ENCODE measurements around the gene CENPM. TPM values are rescaled to one million over a fixed set of nuclear protein-coding genes. Genes with fewer than 3 reads are reported as not detected.

The CENPM gene
- total RNA-seq, 1 donor from 2014 or later: 1.5 TPM

DNA sequence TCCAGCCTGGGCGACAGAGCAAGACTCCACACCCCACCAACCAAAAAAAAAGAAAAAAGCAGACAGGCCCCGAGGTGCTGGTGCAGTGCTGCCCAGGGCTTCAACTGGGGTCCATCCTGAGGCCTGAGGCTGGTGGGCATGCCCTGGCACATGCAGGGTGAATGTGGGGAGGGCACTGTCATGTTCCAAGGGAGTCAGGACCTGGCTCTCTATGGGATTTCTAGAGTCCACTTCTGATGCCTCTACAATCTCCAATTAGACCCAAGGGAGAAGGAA is 10.1 kb downstream of the CENPM start:
- DNase-seq (ENCODE audit: missing footprints) (no peak), ATAC-seq (no peak)
- intact Hi-C loops (cut with DNase I): no loop called here

DNA sequence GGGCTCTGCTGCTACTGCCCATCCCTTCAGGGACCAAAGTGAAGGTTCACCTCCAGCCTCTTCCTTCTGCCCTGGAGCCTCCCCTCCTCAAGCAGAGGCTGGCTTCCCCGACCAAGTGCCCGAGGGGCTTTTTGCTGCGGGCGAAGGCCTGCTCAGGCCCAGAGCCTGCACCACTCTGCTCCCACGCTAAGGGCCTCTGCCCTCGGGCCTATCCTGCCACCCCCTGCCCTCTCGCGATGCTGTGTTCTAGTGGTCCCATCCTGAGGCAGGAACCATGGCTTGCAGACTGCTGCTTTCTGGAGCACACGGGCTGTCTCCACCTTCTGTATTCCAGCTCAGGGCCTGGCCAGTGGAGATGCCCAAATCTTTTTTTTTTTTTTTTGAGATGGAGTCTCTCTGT is 11.4 kb downstream of the CENPM start:
- intact Hi-C loops (cut with DNase I): no loop called here
- ATAC-seq: no peak
- DNase-seq (ENCODE audit: missing footprints): no peak

DNA sequence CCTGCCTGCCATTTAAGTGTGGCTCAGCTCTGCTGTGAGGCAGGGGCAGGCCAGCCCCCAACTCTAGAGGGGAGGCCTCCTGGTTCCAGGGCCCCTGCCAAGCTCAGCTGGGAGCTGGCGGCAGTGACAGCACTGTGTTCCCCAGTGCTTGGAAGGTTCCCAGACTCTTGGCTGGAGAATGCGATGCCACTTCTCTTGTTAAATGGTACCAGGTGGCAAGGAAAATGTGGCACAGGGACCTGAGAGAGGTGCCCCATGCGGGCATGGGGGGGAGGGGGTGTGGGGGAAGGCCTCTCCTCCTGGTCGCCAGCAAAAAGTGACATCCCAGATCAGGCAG is 12.0 kb downstream of the CENPM start:
- no peak for DNase-seq (ENCODE audit: missing footprints)
- ATAC-seq: peak; percentile 76

DNA sequence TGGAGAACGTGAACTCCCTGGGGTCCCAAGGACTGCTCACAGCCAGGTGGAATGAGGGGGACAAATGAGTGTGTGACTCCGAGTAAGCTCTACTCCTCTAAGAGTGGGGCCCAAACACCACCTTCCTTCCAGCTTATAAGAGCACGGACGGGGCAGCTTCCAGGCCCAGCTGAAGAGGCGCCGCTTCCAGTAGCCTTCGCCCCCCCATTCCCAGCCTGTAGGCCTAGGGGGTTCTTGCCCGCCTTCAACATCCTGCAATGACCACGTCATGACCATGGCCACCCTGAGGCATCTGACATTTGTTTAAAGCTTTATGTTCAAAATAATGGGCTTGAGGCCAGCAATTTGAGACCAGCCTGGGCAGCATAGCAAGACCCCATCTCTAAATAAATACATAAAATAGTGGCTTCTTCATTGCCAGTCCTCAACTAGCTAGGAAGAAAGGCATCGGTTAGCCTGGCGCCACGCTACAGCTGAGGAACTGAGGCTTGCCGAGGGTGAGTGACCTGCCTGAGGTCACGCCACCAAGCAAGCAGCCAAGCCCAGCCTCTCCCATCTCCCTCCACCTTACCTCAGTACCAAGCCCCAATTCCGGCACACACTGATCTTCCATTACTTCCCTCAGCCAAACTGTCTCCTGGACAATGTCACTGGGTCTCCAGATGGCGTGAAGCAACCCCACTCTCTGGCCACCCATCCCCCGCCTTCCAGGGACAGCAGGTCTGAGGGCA is 12.5 kb downstream of the CENPM start:
- peak; percentile 43 for ATAC-seq
- DNase-seq (ENCODE audit: missing footprints): no peak
- intact Hi-C loops (cut with DNase I): no loop called here

More for the DNA sequence above, 12.0 kb downstream of the CENPM start:
- intact Hi-C loops (cut with DNase I): no loop called here

DNA sequence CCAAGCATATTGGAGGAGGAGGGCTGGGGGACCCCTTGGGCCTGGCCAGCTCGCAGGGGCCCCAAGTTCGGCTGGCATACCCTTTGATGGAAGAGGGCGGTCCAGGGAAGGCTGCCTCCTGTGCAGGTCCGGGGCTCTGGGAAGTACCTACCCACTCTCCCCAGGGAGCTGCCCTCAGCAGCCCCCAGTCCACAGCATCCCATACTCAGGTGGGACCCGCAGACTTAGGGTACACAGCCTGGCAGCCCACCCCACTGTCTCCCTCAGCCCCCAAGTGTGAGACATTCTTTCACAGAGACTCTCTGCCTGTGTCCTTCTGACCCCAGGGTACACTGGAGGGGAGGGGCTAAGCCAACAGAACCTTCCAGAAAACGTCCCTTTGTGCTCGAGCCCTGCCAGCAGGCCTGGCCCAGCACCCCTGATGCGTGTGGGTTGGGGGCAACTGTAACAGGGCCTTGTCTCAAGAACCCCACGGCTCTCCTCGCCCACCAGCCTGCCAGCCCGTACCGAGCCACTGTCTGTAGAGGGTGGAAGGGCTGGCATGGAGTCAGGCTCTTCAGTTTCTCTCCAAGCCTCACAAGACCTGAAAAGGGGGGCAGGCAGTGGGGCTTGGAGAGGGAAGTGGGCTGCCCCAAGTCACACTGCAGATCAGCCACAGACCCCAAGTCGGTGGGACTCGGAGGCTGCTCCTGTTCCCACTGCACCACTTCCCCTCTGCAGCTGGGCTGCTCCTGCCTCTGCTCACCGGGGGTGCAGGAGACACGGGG is 13.4 kb downstream of the CENPM start:
- ATAC-seq (no peak), DNase-seq (ENCODE audit: missing footprints) (no peak)
- intact Hi-C loops (cut with DNase I): no loop called here

DNA sequence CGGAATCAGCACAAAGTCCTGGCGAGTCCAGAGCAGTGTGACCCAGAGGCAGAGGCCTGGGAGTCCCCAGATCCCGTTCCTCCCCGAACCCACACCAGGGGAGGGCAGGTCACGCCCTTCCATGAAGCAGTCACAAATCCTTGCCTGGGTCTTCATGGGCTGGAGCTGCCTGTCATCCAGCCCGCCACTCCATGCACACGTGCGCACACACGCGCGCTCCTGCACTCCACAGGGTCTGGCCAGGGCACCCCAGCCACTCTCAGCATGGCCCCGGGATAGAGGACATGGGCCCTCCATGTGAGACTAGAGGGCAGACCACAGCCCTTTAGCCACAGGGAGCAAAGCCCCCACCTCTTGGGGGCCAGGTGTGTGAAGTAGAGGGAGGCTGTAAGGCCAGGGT is 14.6 kb downstream of the CENPM start:
- ATAC-seq: no peak
- DNase-seq (ENCODE audit: missing footprints): no peak
- intact Hi-C loops (cut with DNase I): no loop called here

DNA sequence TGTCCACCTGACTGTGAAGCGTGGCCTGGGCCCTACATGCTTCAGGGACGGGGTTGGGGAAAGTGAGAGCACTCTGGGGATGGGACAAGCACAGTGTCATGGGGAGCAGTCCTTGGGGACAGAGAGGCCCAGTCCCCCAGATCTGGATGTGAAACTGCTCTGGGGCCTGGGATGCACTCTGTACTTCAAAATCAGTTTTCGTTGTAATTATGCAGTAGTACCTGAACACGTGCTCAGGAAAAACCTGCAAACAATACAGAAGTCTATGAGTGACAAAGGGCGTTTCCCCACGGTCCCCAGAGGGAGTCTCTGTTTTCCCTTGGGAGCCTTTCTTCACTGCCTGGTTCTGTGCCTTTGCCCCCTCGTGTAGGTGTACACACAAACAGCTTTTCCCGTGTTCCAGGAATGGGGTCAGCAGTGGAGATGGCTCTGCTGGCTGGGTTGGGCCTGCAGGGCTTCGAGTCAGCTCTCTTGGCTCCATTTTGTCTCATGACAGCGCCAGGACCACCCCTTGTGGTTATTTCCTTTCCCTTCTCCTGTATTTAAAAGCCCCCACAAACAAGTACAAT is 15.2 kb downstream of the CENPM start:
- DNase-seq (ENCODE audit: missing footprints) (no peak), ATAC-seq (no peak)
- intact Hi-C loops (cut with DNase I): no loop called here

DNA sequence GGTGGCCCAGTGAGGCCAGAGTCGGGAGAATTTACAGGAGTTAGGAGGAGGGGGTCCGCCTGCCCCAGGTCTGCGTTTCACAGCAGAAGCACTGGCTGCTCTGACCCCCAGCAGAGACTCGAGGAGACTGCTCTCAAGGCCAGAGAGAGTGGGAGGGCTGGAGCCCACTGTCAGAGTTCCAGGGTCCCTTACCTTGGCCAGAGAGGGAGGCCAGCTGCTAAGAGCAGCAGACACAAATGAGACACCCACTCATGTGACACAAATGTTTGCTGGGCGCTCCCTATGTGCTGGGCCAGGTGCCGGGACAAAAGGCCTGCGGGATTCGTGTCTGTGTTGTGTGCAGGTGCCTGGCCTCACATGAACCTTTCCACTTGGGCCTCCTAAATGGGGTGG is 17.5 kb downstream of the CENPM start:
- DNase-seq (ENCODE audit: missing footprints): no peak
- ATAC-seq: no peak
- intact Hi-C loops (cut with DNase I): no loop called here

DNA sequence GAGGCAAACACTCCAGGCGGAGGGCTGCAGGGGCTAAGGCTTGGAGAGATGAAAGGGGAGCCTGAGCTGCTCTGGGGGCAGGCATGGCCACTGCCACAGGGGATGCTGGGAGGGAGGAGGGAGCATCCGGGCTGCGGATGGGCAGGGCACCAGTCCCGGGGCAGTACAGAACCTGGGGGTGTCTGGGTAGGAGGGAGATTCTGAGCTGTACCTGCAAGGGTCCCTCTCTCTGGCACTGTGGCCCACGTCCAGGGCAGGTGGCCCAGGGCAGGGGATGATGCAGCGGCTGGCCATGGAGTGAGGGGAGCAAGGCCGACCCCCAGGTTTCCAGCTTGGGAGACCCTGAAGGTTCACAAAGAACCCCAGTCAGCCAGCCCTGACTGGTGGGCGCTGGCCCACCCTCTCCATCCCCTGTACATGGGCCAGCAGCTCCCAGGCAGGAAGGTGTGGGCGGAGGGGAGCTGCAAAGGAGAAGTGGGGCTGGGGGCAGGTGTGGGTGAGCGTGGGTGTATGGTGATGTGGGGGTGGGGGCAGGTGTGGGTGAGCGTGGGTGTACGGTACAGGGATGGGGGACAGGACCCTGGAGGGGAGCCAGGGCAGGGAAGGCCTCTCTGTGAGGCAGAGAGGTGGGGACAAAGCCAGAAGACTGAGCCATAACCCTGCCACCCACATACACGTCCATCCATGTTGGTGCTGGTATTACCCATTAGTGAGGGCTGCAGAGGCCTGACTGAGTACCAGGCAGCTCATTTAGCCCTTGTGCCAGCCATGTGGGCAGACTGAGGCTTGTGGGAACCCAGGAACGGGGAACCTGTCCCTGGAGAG is 18.1 kb downstream of the CENPM start:
- ATAC-seq (no peak), DNase-seq (ENCODE audit: missing footprints) (no peak)
- intact Hi-C loops (cut with DNase I): no loop called here

DNA sequence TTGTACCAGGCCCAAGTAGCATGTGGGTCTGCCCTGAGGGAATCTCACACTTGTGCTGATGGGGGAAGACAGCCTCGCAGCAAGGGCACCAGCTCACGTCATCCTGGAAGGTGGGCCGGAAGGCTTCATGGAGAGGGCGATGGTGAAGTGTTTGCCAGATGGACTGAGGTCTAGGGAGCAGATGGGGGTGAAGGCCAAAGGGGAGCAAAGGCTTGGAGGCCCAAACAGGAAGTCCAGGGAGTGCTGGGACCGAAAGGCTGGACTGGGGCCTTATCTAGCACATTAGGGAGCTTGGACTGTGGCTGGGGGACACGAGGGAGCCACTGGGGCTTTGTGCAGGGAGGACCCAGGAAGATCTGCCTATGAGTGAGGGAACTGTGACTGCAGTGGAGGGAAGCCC is 19.1 kb downstream of the CENPM start:
- DNase-seq (ENCODE audit: missing footprints) (no peak), ATAC-seq (no peak)
- intact Hi-C loops (cut with DNase I): no loop called here

DNA sequence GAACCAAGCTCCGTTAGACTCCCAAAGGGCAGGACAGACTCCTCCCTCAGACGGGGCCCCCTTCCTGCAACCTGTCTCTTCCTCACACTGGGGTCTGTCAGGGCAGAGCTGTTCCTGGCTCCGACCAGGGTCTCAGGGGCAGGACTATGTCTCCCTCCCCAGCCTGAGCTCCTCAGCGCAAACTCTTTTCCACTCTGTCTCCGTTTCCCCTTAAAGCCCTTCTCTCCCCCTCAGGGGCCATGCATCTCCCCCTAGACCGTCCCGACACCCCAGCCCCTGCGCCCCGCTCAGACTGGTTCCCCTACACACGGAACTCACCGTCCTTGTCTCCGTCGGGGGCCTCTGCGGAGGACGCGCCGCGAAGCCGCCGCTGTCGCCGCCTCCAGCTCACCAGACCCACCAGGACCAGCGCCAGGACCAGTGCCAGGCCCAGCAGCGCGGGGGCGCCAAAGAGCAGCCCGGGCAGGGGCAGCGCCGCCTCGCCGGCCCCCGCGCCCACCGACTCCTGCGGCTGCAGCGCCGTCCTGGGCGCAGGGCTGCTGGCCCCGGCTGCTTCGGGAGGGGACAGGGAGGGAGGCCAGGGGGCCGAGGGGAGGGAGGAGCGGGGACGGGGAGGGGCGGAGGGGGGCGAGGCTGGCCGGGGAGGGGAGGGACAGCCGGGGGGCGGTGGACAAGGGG is 21.0 kb downstream of the CENPM start:
- DNase-seq (ENCODE audit: missing footprints): peak; percentile 86
- intact Hi-C loops (cut with DNase I): no loop called here
- ATAC-seq: peak; percentile 64

DNA sequence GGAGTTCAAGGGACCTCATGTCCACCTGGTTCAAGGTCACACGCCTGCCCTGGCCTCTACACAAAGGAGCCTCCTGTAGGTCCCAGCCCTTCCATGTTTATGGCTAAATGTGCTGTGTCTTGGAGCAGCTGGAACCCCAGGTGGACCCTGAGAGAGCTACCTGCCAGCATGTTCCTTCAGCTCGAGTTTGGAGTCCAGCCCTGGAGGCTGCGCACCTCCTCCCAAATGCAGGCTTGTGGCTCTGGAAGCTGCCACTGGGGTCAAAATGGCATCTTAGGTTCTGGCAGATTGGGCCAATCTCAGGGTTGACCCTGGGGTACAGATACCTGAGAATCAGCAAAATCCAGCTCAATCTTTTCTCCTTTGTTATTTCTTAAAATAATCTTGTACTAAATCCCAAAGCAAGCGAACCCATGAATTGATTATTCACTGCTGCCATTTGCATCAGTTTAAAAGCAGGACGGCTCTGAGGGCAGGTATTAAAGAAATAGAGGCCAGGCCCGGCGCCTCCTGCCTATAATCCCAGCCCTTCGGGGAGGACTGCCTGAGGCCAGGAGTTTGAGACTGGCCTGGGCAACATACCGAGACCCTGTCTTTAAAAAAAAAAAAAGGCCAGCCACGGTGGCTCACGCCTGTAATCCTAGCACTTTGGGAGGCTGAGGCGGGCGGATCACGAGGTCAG is 23.2 kb downstream of the CENPM start:
- ATAC-seq (no peak), DNase-seq (ENCODE audit: missing footprints) (no peak)
- intact Hi-C loops (cut with DNase I): no loop called here

DNA sequence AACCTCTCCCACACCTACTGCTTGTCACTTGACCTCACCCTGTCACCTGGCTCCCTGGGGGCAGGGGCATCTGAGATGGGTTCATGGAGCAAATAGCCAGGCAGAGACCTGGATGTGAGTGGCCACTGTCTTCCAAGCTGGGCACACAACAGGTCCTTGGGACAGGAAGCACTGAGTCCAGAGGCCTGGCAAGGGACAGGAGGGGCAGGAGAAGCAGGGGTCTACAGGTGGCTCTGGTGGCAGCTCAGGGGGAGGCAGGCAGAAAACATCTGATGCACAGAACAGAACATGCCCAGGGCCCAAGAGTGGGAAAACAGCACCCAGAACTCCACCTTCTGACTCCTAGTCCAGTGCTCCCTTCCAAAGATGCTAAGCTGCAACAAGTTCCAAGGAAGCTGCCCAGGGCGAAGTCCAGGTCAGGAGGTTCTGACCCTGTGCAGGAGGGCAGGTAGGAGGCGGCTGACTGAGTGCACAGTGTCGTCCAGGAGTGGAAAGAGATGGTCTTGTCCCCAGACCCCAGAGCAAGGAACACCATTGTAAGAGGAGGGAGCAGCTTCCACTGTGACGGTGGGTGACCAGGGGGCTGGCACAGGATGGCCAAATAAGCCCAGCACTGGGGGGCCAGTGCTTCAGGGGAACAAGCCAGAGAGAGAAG is 23.9 kb downstream of the CENPM start:
- ATAC-seq: no peak
- intact Hi-C loops (cut with DNase I): no loop called here

DNA sequence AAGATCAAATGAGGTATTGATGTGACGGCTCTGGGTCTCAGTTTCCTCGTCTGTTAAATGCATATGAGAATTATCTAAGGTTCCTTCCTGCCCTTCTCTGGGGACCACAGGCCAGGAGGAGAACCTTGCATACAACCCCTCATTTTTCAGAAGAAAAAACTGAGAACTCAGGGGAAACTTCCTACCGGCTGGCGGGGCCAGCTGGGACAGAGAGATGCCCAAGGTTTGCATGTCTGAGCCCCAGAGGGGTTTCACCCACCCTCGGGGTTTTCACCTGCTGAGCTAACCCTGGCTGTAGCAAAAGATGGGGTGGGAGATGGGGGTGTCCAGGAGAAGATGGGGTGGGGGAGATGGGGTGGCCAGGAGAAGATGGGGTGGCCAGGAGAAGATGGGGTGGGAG is 24.6 kb downstream of the CENPM start:
- DNase-seq (ENCODE audit: missing footprints): no peak
- ATAC-seq: no peak
- intact Hi-C loops (cut with DNase I): no loop called here

More for the DNA sequence above, 23.9 kb downstream of the CENPM start:
- no peak for DNase-seq (ENCODE audit: missing footprints)

DNA sequence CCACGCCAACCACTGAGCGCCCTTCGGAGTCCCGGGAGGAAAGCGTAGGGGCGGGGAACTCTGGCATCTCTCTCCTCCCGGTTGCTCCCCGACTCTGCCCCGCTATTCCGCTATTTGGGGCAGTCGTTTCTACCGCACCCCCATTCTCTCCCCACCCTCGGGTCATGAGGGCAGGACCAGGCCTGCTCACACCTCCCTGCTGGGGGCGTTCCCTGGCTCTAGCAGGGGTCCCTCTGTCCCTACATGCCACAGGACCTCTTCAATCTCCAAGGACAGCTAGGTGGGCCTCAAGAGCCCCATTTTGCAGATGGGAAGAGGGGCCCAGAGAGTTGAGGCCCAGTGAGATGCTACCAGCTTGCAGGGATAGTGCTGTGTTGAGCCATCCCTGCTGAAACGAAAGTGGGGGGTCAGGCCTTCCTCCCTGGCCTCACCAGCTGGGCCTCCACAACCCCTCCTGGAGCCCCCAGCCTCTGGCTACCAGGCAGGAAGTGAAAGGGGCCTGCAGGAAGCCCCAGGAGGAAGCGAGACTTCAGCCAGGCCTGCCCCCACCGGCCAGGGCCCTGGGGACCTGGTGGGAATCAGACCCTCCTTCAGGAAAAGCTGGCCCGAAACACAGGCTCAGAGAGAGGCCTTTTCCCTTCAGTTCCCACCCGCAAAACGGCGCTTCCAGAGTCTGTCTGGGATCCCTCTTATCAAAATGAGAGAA is 26.5 kb downstream of the CENPM start:
- intact Hi-C loops (cut with DNase I): no loop called here
- no peak for ATAC-seq

DNA sequence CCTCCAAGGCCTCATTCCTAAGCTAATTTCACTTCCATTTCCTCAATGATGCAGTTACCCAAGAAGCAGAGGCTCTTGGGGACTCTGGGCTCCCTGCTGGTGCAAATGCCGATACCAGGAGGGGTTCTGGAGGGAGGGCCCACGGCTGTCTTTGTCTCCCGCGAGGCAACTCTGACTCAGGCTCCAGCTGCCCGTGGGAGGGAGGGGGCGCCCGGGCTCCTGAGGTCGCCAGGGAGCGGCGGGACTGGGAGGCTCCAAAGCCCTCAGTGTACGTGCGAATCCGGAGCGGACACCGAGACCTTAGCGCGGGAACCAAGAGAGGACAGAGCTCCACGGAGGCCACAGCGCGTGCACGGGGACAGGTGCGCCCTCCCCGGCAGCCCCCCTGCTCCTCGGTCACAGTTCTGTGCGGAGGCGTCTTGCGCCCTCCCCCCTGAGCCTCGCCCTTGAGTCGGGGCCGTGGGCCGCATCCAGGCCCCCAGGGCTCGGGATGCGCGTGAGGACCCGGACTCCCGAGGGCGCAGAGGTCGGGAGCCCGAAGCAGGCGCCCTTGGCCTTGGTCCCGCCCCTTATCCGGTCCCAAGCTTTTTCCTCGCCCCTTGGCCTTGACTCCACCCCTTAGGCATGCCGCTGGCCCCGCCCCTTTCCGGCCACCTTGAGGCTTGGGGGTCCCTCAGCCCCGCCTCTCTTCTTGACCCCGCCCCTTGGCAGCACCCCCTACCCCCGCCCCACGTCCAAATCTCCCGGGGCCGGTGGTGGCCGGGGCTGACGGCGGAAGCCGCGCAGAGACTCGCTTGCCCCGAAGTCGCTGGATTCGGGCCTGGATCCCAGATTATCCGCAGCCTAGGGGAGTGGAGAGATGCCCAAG is 27.4 kb downstream of the CENPM start:
- DNase-seq (ENCODE audit: missing footprints) (peak; percentile 85), ATAC-seq (peak; percentile 72)
- intact Hi-C loops (cut with DNase I): loop anchor here (5.0 kb wide), 1 partner anchor 82 kb away; no protein-coding TSS in a partner anchor

More for the DNA sequence above, 26.5 kb downstream of the CENPM start:
- no peak for DNase-seq (ENCODE audit: missing footprints)

Measured in Right ventricle myocardium inferior (tissue), 1 donor.